Measurements from ENCODE around the gene GCDH.

DNA sequence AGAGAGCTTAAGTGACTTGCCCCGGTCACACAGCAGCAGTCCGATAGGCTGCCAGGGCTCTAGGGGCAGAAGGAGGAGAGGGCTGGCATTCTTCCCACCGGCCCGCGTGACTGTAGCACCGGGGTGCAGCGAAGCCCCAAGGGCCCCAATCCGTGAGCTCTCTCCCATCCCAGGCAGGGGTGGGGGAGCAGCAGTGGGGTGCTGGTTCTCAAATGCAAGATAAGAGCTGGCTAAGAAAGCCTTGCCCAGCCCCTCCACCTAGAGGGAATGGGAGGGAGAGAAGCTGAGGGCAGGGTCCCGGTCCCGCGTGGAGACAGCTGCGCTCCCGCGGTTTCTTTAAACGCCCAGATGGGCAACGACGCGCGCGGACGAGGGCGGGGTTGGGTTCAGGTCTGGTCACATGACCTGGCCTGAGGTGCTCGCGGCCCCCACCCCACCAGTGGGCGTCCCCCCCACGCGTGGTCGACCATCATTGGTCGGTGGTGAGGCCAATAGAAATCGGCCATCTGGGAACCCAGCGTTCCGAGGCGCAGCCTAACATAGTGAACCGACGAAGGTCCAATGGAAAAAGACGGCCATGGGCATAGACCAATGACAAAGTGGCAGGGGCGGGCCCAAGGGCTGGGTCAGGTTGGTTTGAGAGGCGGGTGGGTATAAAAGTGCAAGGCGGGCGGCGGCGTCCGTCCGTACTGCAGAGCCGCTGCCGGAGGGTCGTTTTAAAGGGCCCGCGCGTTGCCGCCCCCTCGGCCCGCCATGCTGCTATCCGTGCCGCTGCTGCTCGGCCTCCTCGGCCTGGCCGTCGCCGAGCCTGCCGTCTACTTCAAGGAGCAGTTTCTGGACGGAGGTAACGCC is 47.2 kb downstream of the GCDH start, which contains the start of gene CALR:
- no peak for TF ChIP-seq CTCF (conservative IDR thresholded peaks at IDR 0.05)
- no peak for TF ChIP-seq ZFX (IDR thresholded peaks at IDR 0.05)
